PC-9 (cell line): ENCODE data around the gene PRDX1. TPM values are rescaled to one million over a fixed set of nuclear protein-coding genes. Genes with fewer than 3 reads are reported as not detected.
"Not testable (repeated sequence)": the region's sequence is repeated elsewhere in the genome, so short reads cannot be mapped to it uniquely, and the experiment has no call there.

Experiments used
- BruUV-seq: library from RNA; stranded (reverse); fragments of 400-500 nt; replicated peaks from 2 replicates; lab custom pipeline; 2021; lab: Mats Ljungman, UMichigan
- CTCF ChIA-PET: fragments of 300-600 bp; sonication (Branson Sonifier 250); formaldehyde crosslinking; loops from one replicate; lab custom pipeline; 2022; ENCODE audit warnings: antibody characterized with exemption; lab: Charles Lee
- POLR2A ChIA-PET: fragments of 300-600 bp; sonication (Branson Sonifier 250); formaldehyde crosslinking; loops from one replicate; lab custom pipeline; 2022; ENCODE audit warnings: antibody characterized with exemption; ENCODE audit not compliant: unreplicated experiment; lab: Charles Lee
- DNase-seq, 2 experiments: peaks; one replicate each; pipeline versions ENCODE4 v3.0.0 to v3.0.0-alpha.2; 2015 to 2022; ENCODE audit warnings: mixed read lengths in 1 of 2
- H2AFZ ChIP-seq: fragments of 200-600 bp; sonication (generic); 2 replicates; pipeline ENCODE4 v1.8.1; 2017; ENCODE audit warnings: antibody characterized with exemption
- H3F3A ChIP-seq: fragments of 200-600 bp; sonication (generic); 2 replicates; pipeline ENCODE4 v1.8.1; 2017; ENCODE audit warnings: antibody characterized with exemption, mild to moderate bottlenecking, low read depth; ENCODE audit not compliant: insufficient read depth
- H3K27ac ChIP-seq: fragments of 200-600 bp; sonication (generic); 2 replicates; pipeline ENCODE4 v1.6.1; 2016; ENCODE audit warnings: mixed run types
- H3K27me3 ChIP-seq: fragments of 200-600 bp; sonication (generic); 2 replicates; pipeline ENCODE4 v1.6.1; 2016; ENCODE audit warnings: low read depth, mixed run types; ENCODE audit not compliant: insufficient read depth
- H3K36me3 ChIP-seq: fragments of 200-600 bp; sonication (generic); 2 replicates; pipeline ENCODE4 v1.6.1; 2016; ENCODE audit warnings: low read depth, mixed run types
- H3K4me1 ChIP-seq: fragments of 200-600 bp; sonication (generic); replicated peaks from 2 replicates; pipeline ENCODE4 v1.6.1; 2016; ENCODE audit warnings: mixed run types; ENCODE audit not compliant: insufficient read depth
- H3K4me2 ChIP-seq: fragments of 200-600 bp; sonication (generic); 2 replicates; pipeline ENCODE4 v1.6.1; 2017; ENCODE audit warnings: mixed run types
- H3K4me3 ChIP-seq: fragments of 200-600 bp; sonication (generic); 2 replicates; pipeline ENCODE4 v1.6.1; 2016; ENCODE audit warnings: mixed run types
- H3K79me2 ChIP-seq: fragments of 200-600 bp; sonication (generic); 2 replicates; pipeline ENCODE4 v1.6.1; 2017; ENCODE audit warnings: low read depth, mixed run types
- H3K9me2 ChIP-seq: fragments of 200-600 bp; sonication (generic); 2 replicates; pipeline ENCODE4 v1.8.1; 2017; ENCODE audit warnings: mild to moderate bottlenecking; ENCODE audit not compliant: insufficient read depth
- H3K9me3 ChIP-seq: fragments of 200-600 bp; sonication (generic); 2 replicates; pipeline ENCODE4 v1.8.1; 2016; ENCODE audit warnings: low read depth; ENCODE audit not compliant: insufficient read depth
- H4K20me1 ChIP-seq: fragments of 200-600 bp; sonication (generic); 2 replicates; pipeline ENCODE4 v1.8.1; 2017; ENCODE audit not compliant: insufficient read depth
- CTCF ChIP-seq: fragments of 200-600 bp; sonication (generic); conservative IDR thresholded peaks from 2 replicates; pipeline ENCODE4 v1.6.1; 2017; ENCODE audit warnings: mixed run types, antibody characterized with exemption, mild to moderate bottlenecking, moderate library complexity
- EZH2 ChIP-seq: fragments of 200-600 bp; sonication (generic); IDR thresholded peaks from 2 replicates; pipeline ENCODE4 v1.8.0; 2017; ENCODE audit warnings: antibody characterized with exemption, low read depth
- intact Hi-C: fragments of 100-400 bp; cut with micrococcal nuclease; formaldehyde crosslinking; loops from one replicate; pipeline ENCODE4 v1.10.0; 2022; ENCODE audit not compliant: unreplicated experiment
- total RNA-seq: library from RNA; stranded (reverse); gene quantifications from 2 replicates; pipeline ENCODE4 v1.2.3, GENCODE V29; 2021

Gene PRDX1
- total RNA-seq, 1 experiment from 2014 or later = 1,838 TPM

GRCh38 chr1:45522324-45523104 lies 830 bp upstream of the PRDX1 start:
- peak overlapping the region; percentile 98 for H3K27ac ChIP-seq
- DNase-seq = peak; percentile 70 to 79
- H3K9me2 ChIP-seq = no peaks in the 10 kb centered on the region
- H3K9me3 ChIP-seq = no peaks in the 10 kb centered on the region
- POLR2A ChIA-PET = interaction anchor here (0.6 to 1.8 kb wide), 23 partner anchors 10 to 1792 kb away, joined by 3 to 20 read pairs (median 6); partner anchors contain the start of genes AKR1A1, ARMH1, CCDC163 and HECTD3
- intact Hi-C loops = loop anchor here (1.0 kb wide), 1 partner anchor 28 kb away; the partner anchor contains the start of gene AKR1A1
- H2AFZ ChIP-seq = peak overlapping the region; percentile 55
- no peak for TF ChIP-seq EZH2
- TF ChIP-seq CTCF = no peak
- H3K4me2 ChIP-seq = peak overlapping the region; percentile 72
- no peaks in the 10 kb centered on the region for H3K27me3 ChIP-seq
- peaks cover 61% of the 10 kb centered on the region for H3K4me1 ChIP-seq
- H3F3A ChIP-seq = peaks cover 54% of the 10 kb centered on the region
- peaks cover 41% of the 10 kb centered on the region for H4K20me1 ChIP-seq
- CTCF ChIA-PET = interaction anchor here (0.6 kb wide), 2 partner anchors 25 to 147 kb away, joined by 3 to 7 read pairs; no protein-coding TSS in a partner anchor
- peaks cover 18% of the 10 kb centered on the region for H3K36me3 ChIP-seq
- BruUV-seq = TSS peak; percentile 99
- H3K4me3 ChIP-seq = peak overlapping the region; percentile 81
- H3K79me2 ChIP-seq = peaks cover 60% of the 10 kb centered on the region

GRCh38 chr1:45519774-45520173 lies 1.9 kb downstream of the PRDX1 start:
- H3K4me2 ChIP-seq = peak overlapping the region; percentile 86
- H2AFZ ChIP-seq, BruUV-seq, DNase-seq, H3K27ac ChIP-seq, H3K9me3 ChIP-seq, H3K27me3 ChIP-seq, CTCF ChIA-PET, intact Hi-C loops, H3K9me2 ChIP-seq: not testable (repeated sequence)
- peaks cover 68% of the 10 kb centered on the region for H4K20me1 ChIP-seq
- H3K36me3 ChIP-seq = peaks cover 42% of the 10 kb centered on the region
- peaks cover 71% of the 10 kb centered on the region for H3F3A ChIP-seq
- H3K4me3 ChIP-seq = peak overlapping the region; percentile 81
- POLR2A ChIA-PET = interaction anchor here (0.6 to 0.7 kb wide), 3 partner anchors 31 to 786 kb away, joined by 4 to 17 read pairs (median 5); partner anchors contain the start of gene AKR1A1
- H3K4me1 ChIP-seq = peaks cover 59% of the 10 kb centered on the region
- H3K79me2 ChIP-seq = peaks cover 85% of the 10 kb centered on the region

GRCh38 chr1:45518910-45519309 lies 2.8 kb downstream of the PRDX1 start:
- H3K79me2 ChIP-seq = peaks cover 87% of the 10 kb centered on the region
- H3K27ac ChIP-seq = no peak overlapping the region
- no peaks in the 10 kb centered on the region for H3K9me3 ChIP-seq
- no TSS peak for BruUV-seq
- DNase-seq = no peak
- ChIA-PET POLR2A (interaction anchor here (0.6 to 0.9 kb wide), 3 partner anchors 38 to 788 kb away, joined by 3 to 5 read pairs (median 4); no protein-coding TSS in a partner anchor), CTCF (interaction anchor here (0.6 to 0.8 kb wide), 3 partner anchors 36 to 115 kb away, joined by 3 to 7 read pairs (median 3); no protein-coding TSS in a partner anchor)
- intact Hi-C loops = no loop called here
- peaks cover 51% of the 10 kb centered on the region for H3K4me1 ChIP-seq
- no peaks in the 10 kb centered on the region for H3K9me2 ChIP-seq
- H3K36me3 ChIP-seq = peaks cover 48% of the 10 kb centered on the region
- H3K4me3 ChIP-seq = peak overlapping the region; percentile 81; the same call in 1 of the 2 replicates
- peak overlapping the region; percentile 86 for H3K4me2 ChIP-seq
- peaks cover 71% of the 10 kb centered on the region for H3F3A ChIP-seq
- no peaks in the 10 kb centered on the region for H3K27me3 ChIP-seq
- TF ChIP-seq CTCF (no peak), EZH2 (no peak)
- H4K20me1 ChIP-seq = peaks cover 77% of the 10 kb centered on the region
- no peak overlapping the region for H2AFZ ChIP-seq

GRCh38 chr1:45518366-45518765 lies 3.3 kb downstream of the PRDX1 start:
- H3K27me3 ChIP-seq, DNase-seq, H3K9me2 ChIP-seq, H2AFZ ChIP-seq, H3K27ac ChIP-seq, H3K9me3 ChIP-seq, intact Hi-C loops, BruUV-seq: not testable (repeated sequence)
- Histone ChIP-seq H3K4me3 (peak overlapping the region; percentile 81; the same call in 1 of the 2 replicates), H3K79me2 (peaks cover 92% of the 10 kb centered on the region), H3K36me3 (peaks cover 54% of the 10 kb centered on the region), H3K4me1 (peaks cover 45% of the 10 kb centered on the region), H3F3A (peaks cover 74% of the 10 kb centered on the region), H4K20me1 (peaks cover 82% of the 10 kb centered on the region), H3K4me2 (peak overlapping the region; percentile 86)
- ChIA-PET POLR2A (interaction anchor here (0.9 kb wide), 1 partner anchor 65 kb away, joined by 3 read pairs; no protein-coding TSS in a partner anchor), CTCF (interaction anchor here (0.7 to 0.8 kb wide), 3 partner anchors 39 to 636 kb away, joined by 3 to 7 read pairs (median 7); no protein-coding TSS in a partner anchor)
